NT2/D1 (cell line): ENCODE data around the gene KCNIP1.

Experiments
- SUZ12 ChIP-seq: IDR thresholded peaks from 2 replicates; pipeline ENCODE4 v1.6.1; 2011; ENCODE audit not compliant: insufficient read length, insufficient read depth; ENCODE audit errors: extremely low read depth
- YY1 ChIP-seq: IDR thresholded peaks from 2 replicates; pipeline ENCODE4 v1.6.1; 2011; ENCODE audit not compliant: insufficient read length, insufficient read depth
- ZNF274 ChIP-seq: IDR thresholded peaks from 2 replicates; pipeline ENCODE4 v1.6.1; 2011; ENCODE audit warnings: mild to moderate bottlenecking, low read depth, low read length

GRCh38 chr5:170597872-170598271, 94.1 kb downstream of the KCNIP1 start:
- TF ChIP-seq YY1 (no peak), ZNF274 (no peak), SUZ12 (no peak)
